ENCODE measurements around the gene ASCL2.
A peak's percentile ranks its signal among the peaks of the same experiment; 100 is the strongest.

ASCL2 gene

DNA sequence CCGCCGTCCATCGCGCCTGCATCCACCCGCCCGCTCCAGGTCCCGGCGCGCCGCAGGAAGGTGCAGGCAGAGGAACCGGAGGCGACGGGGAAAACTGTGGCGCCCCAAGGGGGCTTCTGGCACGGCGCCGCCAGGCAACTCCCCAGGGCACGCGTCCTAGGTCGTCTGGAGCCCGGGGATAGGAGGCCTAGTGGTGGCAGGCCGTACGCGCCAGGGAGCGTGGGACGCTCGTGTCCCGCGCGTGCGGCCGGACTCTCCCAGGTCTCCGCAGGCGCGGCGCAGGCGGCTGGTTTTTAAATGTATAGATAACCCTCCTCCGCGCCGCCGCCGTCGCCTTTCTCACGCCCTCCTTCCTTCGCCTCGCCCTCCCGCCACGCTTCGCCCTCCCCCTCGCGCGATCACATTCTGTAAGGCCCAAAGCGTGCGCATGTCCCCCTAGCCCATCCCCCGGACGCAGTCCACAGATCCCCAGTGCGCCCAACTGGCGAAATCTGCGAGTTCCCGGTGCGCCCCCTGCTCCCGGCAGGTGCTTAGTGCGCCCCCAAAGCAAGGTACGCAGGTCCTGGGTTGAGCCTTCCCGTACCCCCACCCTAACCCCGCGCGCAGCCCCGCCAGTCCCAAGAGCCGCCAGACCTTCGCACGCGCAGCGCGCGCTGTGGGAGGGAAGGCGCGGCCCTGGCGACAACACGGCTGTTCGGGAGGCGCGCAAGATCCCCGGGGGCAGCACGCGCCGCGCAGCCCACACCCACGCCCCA, at the start of gene ASCL2:
Gene ASCL2, minus strand, starts transcription at position 267 of the 755 bp plus-strand sequence. Its CDS starts 256 bp downstream, at position 11.
- peak; percentile 4 for DNase-seq

DNA sequence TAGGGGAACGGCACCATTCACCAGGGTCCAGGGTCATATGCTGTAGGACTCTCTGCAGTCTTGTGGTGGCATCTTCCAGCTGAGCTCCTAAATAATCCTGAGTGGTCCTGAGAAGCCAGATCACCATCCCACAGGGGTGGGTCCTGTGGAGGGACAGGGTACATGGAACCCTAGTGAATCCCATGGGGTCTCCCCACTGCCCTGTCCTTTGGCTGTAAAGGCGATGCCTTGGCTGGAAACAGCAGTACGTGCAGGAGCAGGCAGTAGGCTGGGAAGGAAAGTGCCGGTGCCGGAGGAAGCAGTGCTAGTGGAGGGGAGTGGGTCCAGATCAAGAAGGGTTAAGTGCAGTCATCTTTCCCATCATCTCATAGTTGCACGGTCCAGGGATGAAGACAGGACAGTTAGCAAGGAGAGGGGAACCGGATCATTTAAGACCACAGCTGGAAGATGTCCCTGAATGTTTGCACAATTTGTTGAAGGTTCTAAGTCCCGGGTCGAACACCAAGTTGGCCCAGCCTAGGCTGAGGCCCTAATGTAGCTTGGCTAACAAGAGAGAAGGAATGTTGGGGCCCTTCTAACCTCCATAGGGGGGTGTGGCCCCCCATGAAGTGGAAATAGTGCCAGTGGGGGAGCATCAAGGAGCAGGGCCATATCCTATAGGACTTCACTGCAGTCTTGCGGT, 49.5 kb upstream of the ASCL2 start:
- no peak for DNase-seq

- no peak for DNase-seq
Observed at GRCh38 chr11:2318707-2319106, 48.3 kb upstream of the ASCL2 start.

- DNase-seq, result no peak
Observed at GRCh38 chr11:2318123-2318522, 47.7 kb upstream of the ASCL2 start.

GRCh38 chr11:2317354-2318050, 47.1 kb upstream of the ASCL2 start:
- DNase-seq, result no peak

DNA sequence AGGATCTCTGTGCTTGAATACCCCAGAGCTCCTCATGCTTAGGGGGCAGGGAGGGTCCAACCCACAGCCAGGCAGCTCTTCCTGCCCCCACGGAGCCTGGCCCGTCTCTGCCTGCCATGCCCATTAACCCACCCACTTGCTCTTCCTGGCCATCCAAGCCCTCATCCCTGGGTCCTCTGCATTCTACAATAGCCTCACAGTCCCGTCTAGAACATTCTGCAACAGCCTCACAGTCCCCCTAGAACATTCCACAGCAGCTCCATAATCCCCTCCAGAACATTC, 46.5 kb upstream of the ASCL2 start:
- DNase-seq, result no peak

GRCh38 chr11:2316169-2316962, 46.0 kb upstream of the ASCL2 start:
- DNase-seq, result no peak

- DNase-seq, result no peak
Observed at GRCh38 chr11:2315395-2316168, 45.2 kb upstream of the ASCL2 start.

GRCh38 chr11:2314525-2315394, 44.4 kb upstream of the ASCL2 start:
- no peak for DNase-seq

DNA sequence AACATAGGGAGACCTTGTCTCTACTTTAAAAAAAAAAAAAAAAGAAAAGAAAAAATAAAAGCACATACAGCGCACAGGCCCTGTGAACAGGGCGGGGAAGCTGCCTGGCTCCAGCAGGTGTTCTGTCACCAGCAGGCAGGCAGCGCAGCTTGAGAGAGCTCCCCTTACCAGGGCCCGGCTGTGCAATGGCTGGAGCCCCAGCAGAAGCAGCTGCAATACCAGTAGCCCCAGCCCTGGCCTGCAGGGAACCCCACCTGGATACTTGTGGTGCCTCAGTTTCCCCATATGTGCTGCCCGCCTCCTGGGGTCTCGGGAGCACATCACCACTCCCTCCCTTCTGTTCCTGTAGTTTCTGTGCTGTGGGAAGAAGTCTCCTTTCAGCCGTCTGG, 43.7 kb upstream of the ASCL2 start:
- no peak for DNase-seq

GRCh38 chr11:2313051-2313951, 42.9 kb upstream of the ASCL2 start:
- no peak for DNase-seq

DNA sequence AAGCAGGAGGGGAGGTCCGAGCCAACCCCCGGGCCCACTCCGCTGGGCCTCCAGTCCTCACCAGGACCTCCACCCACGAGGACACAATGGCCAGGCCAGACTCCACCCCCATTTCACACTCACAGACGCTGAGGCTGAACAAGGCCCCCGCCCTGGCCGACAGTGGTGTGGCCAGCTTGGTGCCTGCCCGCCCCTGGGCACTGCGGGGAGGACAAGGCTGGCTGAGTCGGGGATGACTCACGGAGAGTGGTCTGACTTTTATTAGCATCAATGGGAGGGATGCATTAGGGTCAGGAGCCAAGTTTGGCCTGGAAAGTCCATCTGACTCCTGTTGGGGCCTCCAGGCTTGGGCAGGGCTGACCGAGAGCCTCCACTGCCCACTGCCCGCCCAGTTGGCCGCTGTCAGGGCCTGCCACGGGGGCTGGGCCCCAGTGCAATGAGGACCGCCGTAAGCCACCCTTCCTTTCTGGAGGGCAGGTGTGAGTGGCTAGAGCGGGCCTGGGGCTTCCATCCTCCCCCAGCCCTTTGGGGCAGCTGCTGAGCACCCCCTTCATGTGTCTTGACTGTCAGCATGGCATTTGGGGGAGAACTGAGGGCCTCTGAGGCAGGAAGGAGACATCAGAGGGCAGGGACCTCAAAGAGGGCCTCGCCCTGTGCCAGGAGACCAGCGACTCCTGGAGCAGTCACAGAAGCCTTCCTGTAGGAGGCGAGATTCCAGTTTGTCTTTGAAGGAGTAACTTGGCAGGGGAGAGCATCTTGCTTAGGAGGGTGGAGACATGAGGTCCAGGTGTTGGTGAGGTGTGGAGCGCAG, 42.0 kb upstream of the ASCL2 start:
- DNase-seq, result no peak

- DNase-seq, result no peak
Observed at GRCh38 chr11:2311353-2312133, 41.2 kb upstream of the ASCL2 start.

- DNase-seq, result no peak
Observed at GRCh38 chr11:2310786-2311352, 40.5 kb upstream of the ASCL2 start.

- no peak for DNase-seq
Observed at GRCh38 chr11:2310073-2310785, 39.8 kb upstream of the ASCL2 start.

GRCh38 chr11:2309251-2310072, 39.1 kb upstream of the ASCL2 start:
- DNase-seq, result no peak

DNA sequence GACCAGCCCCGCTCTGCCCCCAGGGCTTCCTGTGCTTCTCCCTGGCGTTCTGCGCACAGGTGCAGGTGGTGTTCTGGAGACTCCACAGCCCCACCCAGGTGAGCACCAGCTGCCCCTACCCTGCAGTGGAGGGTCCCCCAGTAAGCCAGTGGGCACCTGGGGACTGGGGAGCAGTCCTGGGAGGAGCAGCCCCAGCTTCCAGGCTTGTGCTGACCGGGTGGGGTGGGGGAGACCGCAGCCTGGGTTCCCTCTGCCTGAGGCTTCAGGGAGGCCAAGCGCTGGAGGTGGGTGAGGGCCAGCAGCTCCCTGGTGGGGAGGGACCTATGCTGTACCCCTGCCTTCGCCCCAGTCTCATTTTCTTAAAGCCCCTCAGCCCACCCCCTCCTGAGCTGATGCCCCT, 38.3 kb upstream of the ASCL2 start:
- DNase-seq, result no peak

All from NCI-H748 treated with DMSO at 0.1 percent for 48 hours (cell line).